Nucleus accumbens (tissue), 56 donors: ENCODE measurements around the gene C15orf40.

ENCODE experiments used
- DNase-seq, 56 donors: peaks; one replicate each; lab custom pipeline; 2025; lab: John Stamatoyannopoulos, UW

Gene C15orf40

DNA sequence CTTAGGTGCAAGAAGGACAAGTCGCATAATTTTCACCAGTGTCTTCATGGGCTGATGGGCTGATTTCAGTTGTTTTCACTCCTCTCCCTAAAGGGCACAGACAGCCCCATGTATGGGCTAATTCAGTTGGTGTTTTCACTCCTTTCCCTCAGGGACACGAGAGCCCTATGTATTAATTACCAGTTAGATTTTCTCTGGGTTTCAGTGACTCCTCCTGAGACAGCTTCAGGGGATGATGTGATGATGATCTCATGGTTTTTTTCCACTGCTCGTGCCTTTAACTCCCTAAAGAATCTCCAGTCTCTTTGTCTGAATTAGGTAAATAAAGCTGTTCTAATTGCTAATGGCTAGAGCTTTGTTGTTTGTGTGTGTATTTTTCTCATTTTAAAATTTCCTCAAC lies 15.5 kb downstream of the C15orf40 start:
- DNase-seq, result no peak

DNA sequence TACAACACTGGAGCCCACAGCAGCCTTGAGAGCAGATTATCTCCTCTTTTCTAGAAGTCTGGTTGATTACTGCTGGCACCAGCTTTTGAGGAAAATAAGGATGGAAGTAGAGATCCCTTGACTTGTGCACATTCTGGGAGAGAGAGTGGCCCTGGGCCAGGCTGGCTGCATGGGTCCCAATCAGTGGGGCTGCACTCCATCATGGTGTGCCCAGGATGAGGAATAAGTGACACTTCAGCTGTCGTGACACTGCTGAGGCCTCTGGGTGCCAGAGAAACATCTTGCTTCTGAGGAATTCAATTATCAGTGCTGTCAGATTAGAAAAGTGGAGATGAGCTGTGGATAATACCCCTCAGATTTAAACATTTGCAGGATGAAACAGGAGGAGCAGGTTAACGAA lies 16.4 kb downstream of the C15orf40 start:
- DNase-seq, result no peak

DNA sequence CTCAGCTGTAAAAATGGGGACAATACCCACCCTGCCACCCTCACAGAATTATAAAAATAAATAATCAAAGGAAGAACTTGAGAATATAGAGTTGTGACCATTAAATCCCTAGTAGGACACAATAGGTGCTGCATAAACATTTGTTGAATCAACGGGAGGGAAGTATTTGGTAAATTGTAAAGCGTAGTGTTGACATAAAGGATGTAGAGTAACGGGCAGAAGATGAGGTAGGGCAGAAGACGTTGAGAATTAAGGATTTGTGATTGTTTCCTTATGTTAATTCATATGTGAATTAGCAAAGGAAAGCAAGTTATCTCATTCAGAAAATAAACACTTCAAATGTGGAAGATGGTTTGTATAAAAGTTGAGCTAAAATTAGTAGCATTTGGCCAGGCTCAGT lies 18.3 kb downstream of the C15orf40 start:
- no peak for DNase-seq

DNA sequence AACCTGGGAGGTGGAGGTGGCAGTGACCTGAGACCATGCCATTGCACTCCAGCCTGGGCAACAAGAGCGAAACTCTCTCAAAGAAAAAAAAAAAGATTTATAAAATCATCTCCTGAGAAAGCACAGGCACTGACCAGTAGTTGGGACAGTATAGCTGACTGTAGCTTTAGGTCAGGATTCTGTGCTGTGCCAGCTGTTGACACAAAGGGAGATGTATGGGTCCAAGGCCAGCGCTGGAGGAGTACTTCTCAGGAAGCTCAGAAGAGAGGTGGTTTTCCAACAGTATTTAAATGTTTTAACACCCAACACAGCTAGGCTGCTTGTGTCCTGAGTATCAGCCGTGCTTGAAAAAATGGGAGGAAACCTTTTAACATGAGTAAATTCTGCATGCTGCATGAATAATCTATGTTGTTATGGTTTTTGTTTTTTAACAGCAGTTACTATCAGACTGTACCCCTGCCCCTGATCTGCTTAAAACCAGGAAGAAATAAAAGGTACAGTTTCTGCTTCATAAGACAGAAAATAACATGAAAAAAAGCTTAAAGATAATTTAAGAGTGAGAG lies 18.9 kb downstream of the C15orf40 start:
- DNase-seq, result no peak

DNA sequence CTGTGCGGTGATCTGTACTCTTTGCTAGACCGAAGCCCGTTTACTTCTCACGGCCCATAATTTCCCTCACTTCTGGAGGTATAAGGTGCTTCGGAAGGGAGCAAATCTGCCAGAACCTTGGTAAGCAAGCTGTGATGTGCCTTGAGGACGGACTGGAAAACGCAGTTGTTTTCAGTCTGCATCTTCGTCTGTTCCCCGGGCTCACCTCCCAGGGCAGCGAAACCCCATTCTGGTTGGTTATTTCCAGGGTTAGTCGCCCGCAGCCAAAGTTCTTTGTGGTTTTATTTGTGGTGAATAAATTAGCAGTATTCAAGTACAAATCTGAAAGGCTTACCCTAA lies 25.0 kb downstream of the C15orf40 start:
- no peak for DNase-seq

DNA sequence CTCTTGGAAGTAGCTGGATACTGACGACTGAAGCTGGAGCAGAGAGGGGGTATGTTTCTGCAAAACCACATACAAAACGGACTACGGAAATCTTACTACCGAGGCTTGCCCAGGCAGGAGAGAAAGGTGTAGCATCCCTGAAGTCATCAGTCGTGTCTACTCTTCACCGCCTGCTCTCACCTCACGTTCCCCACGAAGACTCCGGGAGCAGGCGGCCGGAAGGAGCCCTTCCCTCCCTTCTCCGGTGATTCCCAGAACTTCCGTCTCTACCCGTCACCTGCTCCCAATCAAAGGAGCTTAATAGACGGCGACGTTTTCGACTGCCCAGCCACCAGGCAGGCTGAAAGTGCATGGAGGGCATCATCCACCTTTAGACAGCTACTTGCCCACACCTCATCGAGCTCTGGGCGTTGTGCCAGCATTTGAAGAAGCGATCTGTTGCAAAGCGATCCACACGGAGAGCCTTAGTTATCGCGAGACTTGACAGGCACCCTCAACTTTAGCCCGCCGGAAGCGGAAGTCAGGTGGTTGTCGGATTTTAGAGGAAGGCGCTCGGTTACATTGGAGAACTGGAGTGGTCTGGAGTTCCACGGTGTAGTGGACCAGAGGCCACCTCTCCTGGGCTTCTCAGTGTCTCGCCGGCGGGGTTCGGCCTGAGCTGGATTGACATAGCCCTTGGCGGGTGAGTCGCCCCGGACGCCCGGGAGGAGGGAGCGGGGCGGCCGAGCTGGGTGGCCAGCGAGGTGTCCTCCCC lies 25.6 kb downstream of the C15orf40 start, which contains the start of gene RAMAC:
Gene RAMAC, plus strand, starts transcription at position 523 of the 754 bp plus-strand sequence. CDS start 2,809 bp downstream, outside the sequence.
- DNase-seq, result peak in 55 of 56 donors; percentile 49 to 98 (median 89)

DNA sequence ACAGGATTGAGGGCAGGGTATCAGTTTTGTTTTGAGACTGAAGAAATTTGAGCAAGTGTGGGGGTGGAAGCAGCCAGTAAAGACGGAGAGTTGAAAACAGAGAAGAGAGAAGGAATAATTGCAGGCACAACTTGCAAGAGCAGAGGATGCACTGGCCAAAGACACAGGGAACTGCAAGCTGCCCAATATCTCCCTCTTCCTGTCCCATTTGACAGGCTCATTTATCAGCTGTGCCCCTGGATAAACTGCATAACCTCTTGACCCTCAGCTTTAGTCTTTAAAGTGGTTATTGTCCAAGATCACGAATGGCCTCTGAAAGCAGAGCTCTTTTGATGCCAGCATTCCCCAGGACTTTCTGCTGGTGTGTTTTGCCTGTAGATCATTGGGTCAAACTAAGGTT lies 30.5 kb downstream of the C15orf40 start:
- no peak for DNase-seq

DNA sequence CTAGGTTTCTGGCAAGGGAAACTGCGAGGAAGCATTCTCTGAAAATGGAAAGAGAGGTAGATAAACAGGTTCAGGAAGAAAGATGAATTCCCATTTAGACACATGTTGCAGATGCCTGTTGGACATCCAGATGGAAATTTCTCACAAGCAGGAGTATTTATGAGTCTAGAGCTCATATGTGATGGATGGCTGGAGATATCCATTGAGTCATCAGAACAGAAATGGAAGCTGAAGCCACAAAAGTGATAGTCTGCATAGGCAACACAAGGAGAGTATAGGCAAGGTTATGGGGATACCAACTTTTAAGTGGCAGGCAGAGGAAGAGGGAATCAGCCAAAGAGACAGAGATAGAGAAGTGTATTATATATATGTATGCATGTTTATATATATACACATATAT lies 31.7 kb downstream of the C15orf40 start:
- DNase-seq, result no peak

DNA sequence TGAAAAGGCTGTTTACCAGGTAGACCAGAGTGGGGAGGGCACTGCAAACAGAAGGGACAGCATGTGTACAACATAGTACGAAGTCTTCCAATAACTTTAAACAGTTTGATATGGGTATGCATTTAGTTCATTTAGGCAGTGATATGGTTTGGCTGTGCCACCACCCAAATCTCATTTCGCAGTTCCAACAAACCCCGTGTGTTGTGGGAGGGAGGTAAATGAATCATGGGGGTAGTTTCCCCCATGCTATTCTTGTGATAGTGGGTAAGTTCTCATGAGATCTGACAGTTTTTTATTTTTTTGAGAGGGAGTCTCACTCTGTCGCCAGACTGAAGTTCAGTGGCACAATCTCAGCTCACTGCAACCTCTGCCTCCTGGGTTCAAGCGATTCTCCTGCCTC lies 33.0 kb downstream of the C15orf40 start:
- DNase-seq, result no peak

DNA sequence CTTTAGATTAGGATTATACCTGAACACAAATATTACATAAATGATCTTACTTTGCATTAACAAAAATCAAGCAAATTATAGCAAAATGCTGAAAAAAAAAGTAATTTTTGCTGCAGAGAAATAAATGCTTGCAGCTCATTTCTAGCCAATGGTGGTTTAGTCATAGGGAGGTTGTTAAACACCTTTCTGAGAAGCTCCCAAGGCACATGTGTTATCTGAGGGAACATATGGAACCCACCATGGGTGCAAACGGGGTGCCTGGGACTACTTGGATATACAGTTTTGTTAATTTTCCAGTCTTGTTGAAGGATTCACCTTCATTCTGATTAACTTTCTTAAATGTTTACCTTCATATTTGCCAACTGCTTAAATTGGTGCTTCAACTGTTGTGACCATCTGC lies 34.4 kb downstream of the C15orf40 start:
- no peak for DNase-seq

DNA sequence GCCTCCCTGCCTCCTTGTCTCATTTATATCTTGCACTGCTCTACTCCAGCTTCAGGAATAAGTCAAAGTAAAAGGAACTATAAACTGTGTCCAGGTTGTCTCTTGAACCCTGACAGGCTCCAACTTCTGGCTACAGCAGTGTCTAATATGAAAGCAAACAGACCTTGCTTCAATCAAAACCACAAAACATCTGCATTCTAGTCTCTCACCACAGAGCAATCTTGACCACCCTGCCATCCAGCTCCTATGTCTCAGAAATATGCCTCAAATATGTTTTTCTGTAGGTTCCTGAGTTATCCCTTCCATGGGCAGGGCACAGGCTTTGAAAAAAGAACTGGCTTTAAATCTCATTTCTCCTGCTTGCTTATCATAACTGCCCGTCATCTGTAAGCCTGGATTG lies 38.4 kb downstream of the C15orf40 start:
- DNase-seq, result no peak

DNA sequence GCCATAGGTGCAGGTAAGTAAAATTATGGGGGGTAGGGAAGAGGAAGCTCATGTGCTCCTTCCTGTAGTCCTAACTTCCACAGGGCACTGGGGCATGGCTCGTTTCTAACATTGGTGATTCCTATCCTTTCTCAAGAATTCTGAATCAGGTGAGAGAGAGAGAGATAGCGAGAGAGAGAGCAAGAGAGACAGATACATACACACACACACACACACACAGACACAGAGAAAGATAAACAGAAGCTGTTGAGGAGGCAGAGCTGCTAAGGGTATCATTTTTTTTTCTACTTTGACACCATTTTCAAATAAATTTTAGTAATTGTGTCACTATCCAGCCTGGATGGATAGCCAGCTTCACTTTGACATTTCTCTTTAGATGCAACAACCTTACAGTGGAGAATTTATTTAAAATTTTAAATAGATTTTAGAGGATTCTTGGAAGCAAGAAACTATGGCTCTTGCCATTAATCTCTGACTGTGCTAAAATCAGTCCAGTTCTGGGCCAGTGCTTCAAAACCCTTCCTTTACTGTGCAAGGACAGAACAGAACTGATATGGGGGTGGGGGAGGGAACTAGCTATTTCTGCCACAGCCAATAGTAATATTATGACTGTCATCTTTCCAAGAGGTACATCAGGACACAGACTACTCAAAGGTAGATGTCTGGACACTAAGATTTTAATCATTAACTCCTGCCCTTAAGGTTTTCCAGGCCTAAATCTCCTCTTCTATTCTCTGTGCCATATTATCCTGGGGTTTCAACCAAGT lies 40.0 kb downstream of the C15orf40 start:
- no peak for DNase-seq

DNA sequence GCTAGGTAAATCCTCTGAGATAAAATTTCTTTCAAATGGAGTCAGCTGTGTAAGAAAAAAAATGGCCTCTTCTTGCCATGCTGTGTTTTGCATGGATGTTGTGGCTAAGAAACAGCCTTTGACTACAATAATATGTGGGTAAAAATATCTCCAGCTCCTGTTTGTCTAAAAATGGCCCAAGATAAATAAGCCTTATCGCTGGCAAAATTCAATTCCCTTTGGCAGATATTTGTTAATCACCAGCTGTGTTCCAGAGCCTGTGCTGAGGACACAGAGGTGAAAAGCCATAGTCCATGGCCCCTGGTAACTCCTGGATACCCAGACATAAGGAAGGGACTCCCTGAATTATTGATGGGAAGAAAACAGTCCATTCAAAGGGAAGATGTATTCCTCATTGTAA lies 40.7 kb downstream of the C15orf40 start:
- no peak for DNase-seq

DNA sequence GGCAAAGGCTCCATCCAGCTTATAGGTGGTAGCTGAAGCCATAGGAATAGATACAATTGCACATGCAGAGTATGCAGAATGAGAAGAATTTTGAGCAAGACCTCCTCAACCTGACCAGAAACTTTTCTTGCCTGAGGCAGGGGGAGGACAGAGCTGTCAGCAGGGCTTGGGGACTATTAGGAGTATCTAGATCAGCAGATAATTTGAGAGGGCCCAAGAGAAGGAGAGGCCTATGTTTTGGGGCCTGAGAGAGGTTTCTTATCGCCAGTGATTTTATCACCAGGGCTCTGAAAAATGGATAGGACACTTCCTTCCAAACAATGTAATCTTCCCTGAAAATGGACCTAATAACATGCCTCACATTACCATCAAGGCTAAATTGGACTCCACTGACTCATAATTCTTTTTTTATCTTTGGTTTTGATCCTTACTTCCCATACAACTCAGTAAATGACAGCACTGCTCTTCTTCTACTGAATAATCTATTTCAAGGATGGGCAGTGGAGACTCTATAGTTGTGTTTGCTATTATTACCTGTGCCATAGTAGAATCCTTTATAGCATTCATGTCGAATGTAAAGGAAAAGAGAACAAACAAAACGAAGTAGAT lies 41.3 kb downstream of the C15orf40 start:
- DNase-seq, result no peak

DNA sequence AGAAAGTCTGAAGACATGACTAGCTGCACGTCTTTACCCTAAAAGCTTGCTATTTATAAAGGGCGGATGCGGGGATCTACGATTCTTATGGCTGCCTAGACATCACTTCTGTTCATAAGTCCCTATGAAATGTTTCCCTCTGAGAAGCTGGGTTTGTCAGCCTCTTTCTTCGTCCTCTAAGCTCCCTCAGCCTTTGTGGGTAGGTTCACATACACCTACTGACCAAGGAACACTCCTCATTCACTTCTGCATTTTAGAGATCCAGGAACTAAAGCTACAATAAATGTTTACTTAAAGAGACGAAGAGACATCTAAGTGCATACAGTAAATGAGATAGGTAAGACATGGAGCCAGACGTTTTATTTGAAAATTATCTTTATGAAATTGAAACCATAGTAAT lies 42.1 kb downstream of the C15orf40 start:
- DNase-seq, result no peak

DNA sequence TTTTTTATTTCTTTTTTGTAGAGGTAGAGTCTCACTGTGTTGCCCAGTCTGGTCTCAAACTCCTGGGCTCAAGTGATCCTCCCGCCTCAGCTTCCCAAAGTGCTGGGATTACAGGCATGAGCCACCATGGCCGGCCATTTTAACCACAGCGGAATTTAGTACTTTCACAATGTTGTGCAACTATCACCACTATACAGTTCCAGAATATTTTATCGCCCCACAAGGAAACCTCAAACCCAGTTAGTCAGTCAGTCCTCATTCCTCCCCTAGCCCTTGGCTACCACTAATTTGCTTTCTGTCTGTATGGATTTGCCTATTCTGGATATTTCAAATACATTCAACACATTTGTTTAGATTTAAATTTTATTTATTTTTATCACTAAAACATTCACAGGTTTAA lies 43.4 kb downstream of the C15orf40 start:
- no peak for DNase-seq

DNA sequence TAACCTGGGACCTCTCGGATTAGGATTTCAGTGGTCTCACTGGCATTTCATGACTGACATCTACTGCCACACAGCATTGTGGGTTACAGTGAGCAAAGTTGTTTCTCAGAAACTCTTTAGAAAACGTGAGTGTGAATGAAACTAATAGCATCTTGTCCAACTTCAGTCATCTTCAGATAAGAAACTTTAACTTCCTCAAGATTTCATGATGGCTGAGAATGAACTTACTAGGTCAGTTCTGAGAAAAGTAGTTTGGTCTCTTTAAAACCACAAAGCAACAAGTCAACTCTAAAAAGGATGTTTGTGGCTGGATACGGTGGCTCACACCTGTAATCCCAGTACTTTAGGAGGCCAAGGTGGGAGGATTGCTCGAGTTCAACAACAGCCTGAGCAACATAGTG lies 44.8 kb downstream of the C15orf40 start:
- no peak for DNase-seq

DNA sequence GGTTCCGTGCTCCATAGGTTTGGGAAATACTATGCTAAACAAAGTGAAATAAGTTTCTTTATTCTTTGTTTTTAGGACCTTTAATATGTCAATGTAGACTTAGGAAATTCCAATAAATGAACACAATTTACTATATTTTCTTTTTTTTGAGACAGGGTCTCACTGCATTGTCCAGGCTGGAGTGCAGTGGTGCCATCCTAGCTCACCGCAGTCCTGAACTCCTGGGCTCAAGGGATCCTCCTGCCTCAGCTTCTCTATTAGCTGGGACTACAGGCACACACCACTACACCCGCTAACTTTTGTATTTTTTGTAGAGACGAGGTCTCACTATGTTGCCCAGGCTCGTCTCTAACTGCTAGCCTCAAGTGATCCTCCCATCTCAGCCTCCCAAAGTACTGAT lies 46.5 kb downstream of the C15orf40 start:
- no peak for DNase-seq

DNA sequence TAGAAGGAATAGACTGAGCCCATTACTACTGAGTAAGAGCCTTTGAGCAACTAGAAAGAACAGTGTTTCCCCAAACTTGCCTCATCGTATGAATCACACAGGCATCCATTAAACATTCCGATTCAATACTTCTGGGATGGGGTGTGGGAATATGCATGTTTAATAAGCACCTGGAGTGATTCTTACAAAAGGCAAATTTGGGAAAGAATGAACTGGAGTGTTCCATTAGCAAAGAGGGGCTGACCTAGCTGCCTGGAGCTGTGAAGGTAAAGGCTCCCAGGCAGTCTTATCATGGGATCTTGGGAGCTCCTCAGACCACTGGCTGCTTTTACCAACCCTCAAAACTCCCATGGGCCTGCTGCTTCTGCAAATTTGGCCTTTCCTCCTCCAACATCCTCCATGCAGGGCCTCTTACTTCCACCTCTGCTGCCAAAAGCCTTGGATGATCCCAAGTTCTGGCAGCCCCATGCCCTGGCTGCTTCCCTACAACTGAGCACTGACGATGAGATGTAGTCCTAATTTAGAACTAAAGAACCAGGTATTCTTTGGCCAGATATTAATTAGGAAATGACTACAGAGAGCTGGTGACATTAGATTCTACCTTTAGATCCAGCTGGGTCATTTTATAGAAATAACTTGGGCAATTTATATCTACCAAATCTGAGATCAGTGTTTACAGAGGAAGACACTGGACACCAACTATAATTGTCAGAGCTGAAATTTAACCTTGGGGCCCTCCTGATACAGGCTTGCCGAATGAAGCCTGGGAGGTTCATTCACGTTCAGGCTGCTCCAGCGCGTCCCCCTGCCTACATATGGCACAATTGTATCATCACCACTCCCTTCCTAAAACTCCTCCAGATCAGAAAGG lies 47.7 kb downstream of the C15orf40 start:
- no peak for DNase-seq

DNA sequence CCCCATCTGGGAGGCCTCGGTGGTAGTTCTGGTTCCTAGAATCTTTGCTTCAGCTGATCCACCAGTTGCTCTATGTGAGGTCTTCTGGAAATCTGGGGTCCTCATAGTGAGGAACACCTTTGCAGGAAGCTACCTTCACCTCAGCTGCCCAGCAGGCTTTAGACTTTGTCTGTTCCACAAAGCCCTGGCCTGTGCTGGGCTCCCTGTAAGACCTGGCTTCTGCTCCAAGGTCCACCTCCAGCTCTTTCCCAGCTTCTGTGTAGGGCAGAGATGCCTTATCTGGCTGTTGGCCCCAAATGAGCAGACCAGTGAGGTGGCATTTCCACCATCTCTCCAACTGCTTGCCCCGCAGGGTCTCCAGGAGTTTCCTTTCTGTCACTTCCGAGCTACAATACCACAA lies 50.7 kb downstream of the C15orf40 start:
- DNase-seq, result no peak
